ENCODE results near the gene HMCN1. TPM values are rescaled to one million over a fixed set of nuclear protein-coding genes. Genes with fewer than 3 reads are reported as not detected.

HMCN1 gene
- total RNA-seq, 1 experiment from 2014 or later: 0.12 TPM

- intact Hi-C loops (cut with micrococcal nuclease): no loop called here
- Mint-ChIP-seq H3K4me1 (ENCODE audit: insufficient read depth, unreplicated experiment) (no peaks in the 10 kb centered on the region), H3K9me3 (ENCODE audit: unreplicated experiment) (no peaks in the 10 kb centered on the region), H3K27me3 (ENCODE audit: insufficient read depth, unreplicated experiment) (no peaks in the 10 kb centered on the region), H3K36me3 (ENCODE audit: insufficient read depth, unreplicated experiment) (no peaks in the 10 kb centered on the region), H3K27ac (ENCODE audit: low read depth, unreplicated experiment) (no peak overlapping the region), H3K4me3 (ENCODE audit: unreplicated experiment) (no peak overlapping the region)
- ChIA-PET CTCF (no interaction called here), POLR2A (interaction anchor here (0.7 kb wide), 1 partner anchor 13 kb away, joined by 3 read pairs; no protein-coding TSS in a partner anchor)
- peak; percentile 60 for DNase-seq (ENCODE audit: unreplicated experiment)
- BruUV-seq (replicated peaks): no TSS peak
- no peak for TF ChIP-seq CTCF (IDR thresholded peaks at IDR 0.05; ENCODE audit: unreplicated experiment)
Measured at GRCh38 chr1:185926588-185926987, 192.4 kb downstream of the HMCN1 start.

- Mint-ChIP-seq H3K27ac (ENCODE audit: low read depth, unreplicated experiment) (no peak overlapping the region), H3K4me3 (ENCODE audit: unreplicated experiment) (no peak overlapping the region), H3K36me3 (ENCODE audit: insufficient read depth, unreplicated experiment) (no peaks in the 10 kb centered on the region), H3K9me3 (ENCODE audit: unreplicated experiment) (no peaks in the 10 kb centered on the region), H3K27me3 (ENCODE audit: insufficient read depth, unreplicated experiment) (no peaks in the 10 kb centered on the region), H3K4me1 (ENCODE audit: insufficient read depth, unreplicated experiment) (peaks cover 5% of the 10 kb centered on the region)
- CTCF ChIA-PET: no interaction called here
- POLR2A ChIA-PET: no interaction called here
- no peak for TF ChIP-seq CTCF (IDR thresholded peaks at IDR 0.05; ENCODE audit: unreplicated experiment)
- intact Hi-C loops (cut with micrococcal nuclease): no loop called here
- no TSS peak for BruUV-seq (replicated peaks)
- DNase-seq (ENCODE audit: unreplicated experiment): peak; percentile 58
Measured at GRCh38 chr1:185929776-185930175, 195.6 kb downstream of the HMCN1 start.

GRCh38 chr1:185931438-185931837, 197.2 kb downstream of the HMCN1 start:
- DNase-seq (ENCODE audit: unreplicated experiment): no peak
- intact Hi-C loops (cut with micrococcal nuclease): no loop called here
- Mint-ChIP-seq H3K27me3 (ENCODE audit: insufficient read depth, unreplicated experiment) (no peaks in the 10 kb centered on the region), H3K27ac (ENCODE audit: low read depth, unreplicated experiment) (no peak overlapping the region), H3K4me1 (ENCODE audit: insufficient read depth, unreplicated experiment) (peaks cover 10% of the 10 kb centered on the region), H3K9me3 (ENCODE audit: unreplicated experiment) (no peaks in the 10 kb centered on the region), H3K36me3 (ENCODE audit: insufficient read depth, unreplicated experiment) (no peaks in the 10 kb centered on the region), H3K4me3 (ENCODE audit: unreplicated experiment) (no peak overlapping the region)
- POLR2A ChIA-PET: interaction anchor here (1.1 kb wide), 1 partner anchor 8 kb away, joined by 3 read pairs; no protein-coding TSS in a partner anchor
- no TSS peak for BruUV-seq (replicated peaks)
- TF ChIP-seq CTCF (IDR thresholded peaks at IDR 0.05; ENCODE audit: unreplicated experiment): no peak
- CTCF ChIA-PET: no interaction called here

GRCh38 chr1:185933580-185933979, 199.4 kb downstream of the HMCN1 start:
- no peak overlapping the region for H3K4me3 Mint-ChIP-seq (ENCODE audit: unreplicated experiment)
- no TSS peak for BruUV-seq (replicated peaks)
- no peaks in the 10 kb centered on the region for H3K9me3 Mint-ChIP-seq (ENCODE audit: unreplicated experiment)
- no peaks in the 10 kb centered on the region for H3K27me3 Mint-ChIP-seq (ENCODE audit: insufficient read depth, unreplicated experiment)
- POLR2A ChIA-PET: interaction anchor here (0.5 to 0.6 kb wide), 2 partner anchors 70 to 308 kb away, joined by 3 read pairs; no protein-coding TSS in a partner anchor
- peaks cover 10% of the 10 kb centered on the region for H3K4me1 Mint-ChIP-seq (ENCODE audit: insufficient read depth, unreplicated experiment)
- no peak overlapping the region for H3K27ac Mint-ChIP-seq (ENCODE audit: low read depth, unreplicated experiment)
- CTCF ChIA-PET: no interaction called here
- TF ChIP-seq CTCF (IDR thresholded peaks at IDR 0.05; ENCODE audit: unreplicated experiment): no peak
- intact Hi-C loops (cut with micrococcal nuclease): no loop called here
- H3K36me3 Mint-ChIP-seq (ENCODE audit: insufficient read depth, unreplicated experiment): no peaks in the 10 kb centered on the region
- DNase-seq (ENCODE audit: unreplicated experiment): no peak
